HCT116 (cell line): ENCODE results near the gene RPL28.

Source experiments
- CEBPB ChIP-seq: IDR thresholded peaks from 2 replicates; pipeline ENCODE4 v1.6.1; 2012; ENCODE audit warnings: low read depth
- CTCF ChIP-seq, 3 experiments: fragments of 200-600 bp in 1 of 3; sonication (generic) in 1 of 3; IDR thresholded peaks in 2 of 3; conservative IDR thresholded peaks in 1 of 3; 2 replicates each; pipeline ENCODE4 v1.5.1; 2012 to 2017; ENCODE audit warnings: low read depth in 2 of 3, low read length in 2 of 3, antibody characterized with exemption in 1 of 3, borderline replicate concordance in 1 of 3, control low read depth in 1 of 3, mild to moderate bottlenecking in 1 of 3, mixed read lengths in 1 of 3, mixed run types in 1 of 3, moderate library complexity in 1 of 3; ENCODE audit not compliant: insufficient read depth in 1 of 3
- ELF1 ChIP-seq: IDR thresholded peaks from 2 replicates; pipeline ENCODE4 v1.6.1; 2012; ENCODE audit warnings: low read depth, borderline replicate concordance
- EZH2 ChIP-seq: fragments of 200-600 bp; sonication (generic); IDR thresholded peaks from 2 replicates; pipeline ENCODE4 v1.6.1; 2017; ENCODE audit warnings: antibody characterized with exemption, mixed run types
- FOSL1 ChIP-seq: IDR thresholded peaks from 2 replicates; pipeline ENCODE4 v1.6.1; 2012; ENCODE audit warnings: low read depth
- JUND ChIP-seq: IDR thresholded peaks from 2 replicates; pipeline ENCODE4 v1.6.1; 2012
- MAX ChIP-seq: IDR thresholded peaks from 2 replicates; pipeline ENCODE4 v1.6.1; 2012
- POLR2A ChIP-seq: IDR thresholded peaks from 2 replicates; pipeline ENCODE4 v1.7.0; 2011; ENCODE audit warnings: borderline replicate concordance; ENCODE audit not compliant: insufficient read depth, insufficient read length; ENCODE audit errors: extremely low read depth
- POLR2AphosphoS5 ChIP-seq: IDR thresholded peaks from 2 replicates; pipeline ENCODE4 v1.6.1; 2011; ENCODE audit warnings: mild to moderate bottlenecking, low read depth, low read length, moderate library complexity
- RAD21 ChIP-seq: IDR thresholded peaks from 2 replicates; pipeline ENCODE4 v1.6.1; 2012; ENCODE audit warnings: low read depth, mild to moderate bottlenecking
- REST ChIP-seq: IDR thresholded peaks from 2 replicates; pipeline ENCODE4 v1.6.1; 2012; ENCODE audit warnings: low read depth
- SIN3A ChIP-seq: IDR thresholded peaks from 2 replicates; pipeline ENCODE4 v1.6.1; 2012; ENCODE audit warnings: low read depth
- SP1 ChIP-seq: IDR thresholded peaks from 2 replicates; pipeline ENCODE4 v1.6.1; 2012; ENCODE audit warnings: low read depth
- TCF7L2 ChIP-seq: IDR thresholded peaks from 2 replicates; pipeline ENCODE4 v1.7.0; 2011; ENCODE audit warnings: borderline replicate concordance, inconsistent platforms; ENCODE audit not compliant: insufficient read depth, insufficient read length; ENCODE audit errors: extremely low read depth

GRCh38 chr19:55382013-55382412, 3.7 kb upstream of the RPL28 start:
- TF ChIP-seq POLR2A = no peak
- no peak for TF ChIP-seq TCF7L2
- no peak for TF ChIP-seq EZH2
- no peak for TF ChIP-seq POLR2AphosphoS5
- TF ChIP-seq CTCF (IDR thresholded peaks at IDR 0.05 in 2 of 3, conservative IDR thresholded peaks at IDR 0.05 in 1 of 3; ENCODE audit: borderline replicate concordance in 1 of 3, insufficient read depth in 1 of 3, low read depth in 2 of 3, low read length in 2 of 3) = no peak
- TF ChIP-seq FOSL1 = no peak
- no peak for TF ChIP-seq ELF1
- no peak for TF ChIP-seq REST
- no peak for TF ChIP-seq SP1
- no peak for TF ChIP-seq MAX
- no peak for TF ChIP-seq RAD21
- no peak for TF ChIP-seq SIN3A
- TF ChIP-seq JUND = no peak
- TF ChIP-seq CEBPB = no peak
